ENCODE data around the gene SELPLG. TPM values are rescaled to one million over a fixed set of nuclear protein-coding genes. Genes with fewer than 3 reads are reported as not detected.

Gene SELPLG
- total and polyA plus RNA-seq, 2 donors (not counting 1 experiment from before 2014, with no cell fraction given): 6.1 to 8.0 TPM

DNA sequence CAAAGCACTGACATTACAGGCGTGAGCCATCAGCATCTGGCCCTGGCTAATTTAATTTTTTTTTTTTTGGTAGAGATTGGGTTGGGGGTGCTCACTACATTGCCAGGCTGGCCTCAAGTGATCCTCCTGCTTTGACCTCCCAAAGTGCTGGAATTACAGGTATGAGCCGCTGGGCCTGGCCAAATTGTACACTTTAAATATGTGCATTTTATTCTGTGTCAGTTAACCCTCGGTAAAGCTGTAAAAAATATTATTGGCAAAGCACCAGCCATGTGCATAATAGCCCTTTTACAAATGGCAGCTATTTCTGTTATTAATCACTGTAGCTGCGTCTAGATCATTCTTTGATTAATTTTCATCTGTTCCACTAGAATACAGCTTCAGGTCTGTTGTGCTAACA is 47.8 kb downstream of the SELPLG start:
- H3K79me2 ChIP-seq (ENCODE audit: control insufficient read depth, insufficient read depth, low read length): no peaks in the 10 kb centered on the region
- H4K20me1 ChIP-seq (ENCODE audit: control insufficient read depth, insufficient read depth, low read length, poor library complexity, severe bottlenecking): no peaks in the 10 kb centered on the region
- intact Hi-C loops (cut with micrococcal nuclease): no loop called here
- H3K4me1 Mint-ChIP-seq: no peaks in the 10 kb centered on the region
- no peaks in the 10 kb centered on the region for H3K36me3 ChIP-seq (replicated peaks in 1 of 2; ENCODE audit: control extremely low read depth in 1 of 2, control insufficient read depth in 1 of 2, extremely low read depth in 1 of 2, insufficient read depth in 2 of 2, low read length in 1 of 2)
- H3K4me1 ChIP-seq (ENCODE audit: control insufficient read depth in 2 of 2, insufficient read depth in 2 of 2, low read length in 2 of 2): no peaks in the 10 kb centered on the region
- 100% methylated on average over 1 of the region's 4 CpGs for WGBS (ENCODE audit: insufficient coverage)
- H3K9ac ChIP-seq (ENCODE audit: low read length): no peak overlapping the region
- no peak overlapping the region for H3K4me3 ChIP-seq (ENCODE audit: control extremely low read depth in 1 of 5, extremely low read depth in 1 of 5, insufficient read depth in 1 of 5, low read depth in 2 of 5, low read length in 4 of 5)
- no peak overlapping the region for H3K4me2 ChIP-seq (replicated peaks; ENCODE audit: low read depth, low read length, poor library complexity, severe bottlenecking)
- ChIA-PET CTCF (no interaction called here), POLR2A (no interaction called here)
- TF ChIP-seq, protein P1, sequence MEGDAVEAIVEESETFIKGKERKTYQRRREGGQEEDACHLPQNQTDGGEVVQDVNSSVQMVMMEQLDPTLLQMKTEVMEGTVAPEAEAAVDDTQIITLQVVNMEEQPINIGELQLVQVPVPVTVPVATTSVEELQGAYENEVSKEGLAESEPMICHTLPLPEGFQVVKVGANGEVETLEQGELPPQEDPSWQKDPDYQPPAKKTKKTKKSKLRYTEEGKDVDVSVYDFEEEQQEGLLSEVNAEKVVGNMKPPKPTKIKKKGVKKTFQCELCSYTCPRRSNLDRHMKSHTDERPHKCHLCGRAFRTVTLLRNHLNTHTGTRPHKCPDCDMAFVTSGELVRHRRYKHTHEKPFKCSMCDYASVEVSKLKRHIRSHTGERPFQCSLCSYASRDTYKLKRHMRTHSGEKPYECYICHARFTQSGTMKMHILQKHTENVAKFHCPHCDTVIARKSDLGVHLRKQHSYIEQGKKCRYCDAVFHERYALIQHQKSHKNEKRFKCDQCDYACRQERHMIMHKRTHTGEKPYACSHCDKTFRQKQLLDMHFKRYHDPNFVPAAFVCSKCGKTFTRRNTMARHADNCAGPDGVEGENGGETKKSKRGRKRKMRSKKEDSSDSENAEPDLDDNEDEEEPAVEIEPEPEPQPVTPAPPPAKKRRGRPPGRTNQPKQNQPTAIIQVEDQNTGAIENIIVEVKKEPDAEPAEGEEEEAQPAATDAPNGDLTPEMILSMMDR (IDR thresholded peaks at IDR 0.05): no peak
- no peak for TF ChIP-seq EZH2 (IDR thresholded peaks at IDR 0.05; ENCODE audit: borderline replicate concordance, insufficient read depth, low read depth, low read length, poor library complexity, severe bottlenecking)
- H3K27me3 Mint-ChIP-seq: peaks cover 4% of the 10 kb centered on the region
- no peak overlapping the region for H3K27ac ChIP-seq (ENCODE audit: low read length in 2 of 2)
- no peak for ATAC-seq (ENCODE audit: low read depth)
- no peak overlapping the region for H2AFZ ChIP-seq (ENCODE audit: insufficient read depth, low read depth, low read length, poor library complexity, severe bottlenecking)
- no peak for DNase-seq
- H3K27me3 ChIP-seq (replicated peaks in 1 of 4; ENCODE audit: control extremely low read depth in 1 of 4, control insufficient read depth in 3 of 4, insufficient read depth in 4 of 4, low read length in 3 of 4): no peaks in the 10 kb centered on the region
- no peak overlapping the region for H3K27ac Mint-ChIP-seq
- H3K9me3 ChIP-seq (ENCODE audit: control extremely low read depth in 1 of 3, control insufficient read depth in 2 of 3, insufficient read depth in 1 of 3, low read length in 2 of 3): no peaks in the 10 kb centered on the region
- no peaks in the 10 kb centered on the region for H3K9me3 Mint-ChIP-seq (ENCODE audit: insufficient read depth)
- no peak overlapping the region for H3K4me3 Mint-ChIP-seq

DNA sequence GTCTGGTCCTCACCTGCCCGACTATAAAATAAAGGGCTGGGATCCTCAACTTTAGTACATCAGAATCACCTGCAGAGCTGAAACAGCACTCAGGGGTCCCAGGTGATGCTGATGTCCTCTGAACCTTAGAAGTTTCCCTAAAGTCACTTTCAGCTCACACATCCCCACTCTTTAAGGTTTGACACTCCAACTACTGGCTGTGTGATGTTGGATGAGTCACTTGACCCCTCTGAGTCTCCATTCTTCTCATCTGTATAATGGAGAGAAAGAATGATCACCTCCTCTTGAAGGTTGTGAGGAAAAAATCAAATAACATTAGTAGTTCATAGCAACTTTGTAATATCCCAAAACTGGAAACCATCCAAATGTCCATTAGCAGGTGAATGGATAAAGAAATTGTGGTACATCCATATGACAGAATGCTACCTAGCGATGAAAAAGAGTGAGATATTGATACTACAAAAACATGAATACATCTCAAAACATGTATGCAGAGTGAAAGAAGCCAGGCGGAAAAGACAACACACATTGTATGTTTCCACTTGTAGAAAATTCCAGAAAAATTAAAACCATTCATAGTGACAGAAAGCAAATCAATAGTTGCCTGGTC is 49.1 kb downstream of the SELPLG start:
- Histone ChIP-seq H3K79me2 (ENCODE audit: control insufficient read depth, insufficient read depth, low read length) (no peaks in the 10 kb centered on the region), H2AFZ (ENCODE audit: insufficient read depth, low read depth, low read length, poor library complexity, severe bottlenecking) (no peak overlapping the region), H3K36me3 (replicated peaks in 1 of 2; ENCODE audit: control extremely low read depth in 1 of 2, control insufficient read depth in 1 of 2, extremely low read depth in 1 of 2, insufficient read depth in 2 of 2, low read length in 1 of 2) (no peaks in the 10 kb centered on the region), H3K4me1 (ENCODE audit: control insufficient read depth in 2 of 2, insufficient read depth in 2 of 2, low read length in 2 of 2) (peaks cover 3% of the 10 kb centered on the region in 2 donors), H3K27me3 (replicated peaks in 1 of 4; ENCODE audit: control extremely low read depth in 1 of 4, control insufficient read depth in 3 of 4, insufficient read depth in 4 of 4, low read length in 3 of 4) (no peaks in the 10 kb centered on the region), H3K4me3 (ENCODE audit: control extremely low read depth in 1 of 5, extremely low read depth in 1 of 5, insufficient read depth in 1 of 5, low read depth in 2 of 5, low read length in 4 of 5) (no peak overlapping the region), H3K9ac (ENCODE audit: low read length) (no peak overlapping the region), H3K9me3 (ENCODE audit: control extremely low read depth in 1 of 3, control insufficient read depth in 2 of 3, insufficient read depth in 1 of 3, low read length in 2 of 3) (no peaks in the 10 kb centered on the region), H3K4me2 (replicated peaks; ENCODE audit: low read depth, low read length, poor library complexity, severe bottlenecking) (no peak overlapping the region), H4K20me1 (ENCODE audit: control insufficient read depth, insufficient read depth, low read length, poor library complexity, severe bottlenecking) (no peaks in the 10 kb centered on the region), H3K27ac (ENCODE audit: low read length in 2 of 2) (no peak overlapping the region)
- Mint-ChIP-seq H3K4me3 (no peak overlapping the region), H3K9me3 (ENCODE audit: insufficient read depth) (no peaks in the 10 kb centered on the region), H3K27me3 (peaks cover 4% of the 10 kb centered on the region), H3K4me1 (peaks cover 5% of the 10 kb centered on the region), H3K27ac (no peak overlapping the region)
- ChIA-PET POLR2A (interaction anchor here (1.3 kb wide), 1 partner anchor 49 kb away, joined by 3 read pairs; no protein-coding TSS in a partner anchor), CTCF (no interaction called here)
- 100% methylated on average over 1 of the region's 3 CpGs for WGBS (ENCODE audit: insufficient coverage)
- no peak for DNase-seq
- no peak for ATAC-seq (ENCODE audit: low read depth)
- TF ChIP-seq, protein P1 (IDR thresholded peaks at IDR 0.05): no peak
- TF ChIP-seq EZH2 (IDR thresholded peaks at IDR 0.05; ENCODE audit: borderline replicate concordance, insufficient read depth, low read depth, low read length, poor library complexity, severe bottlenecking): no peak
- intact Hi-C loops (cut with micrococcal nuclease): no loop called here
